NB4 (cell line): Measurements from ENCODE around the gene PAM.

ENCODE experiments used
- MAX ChIP-seq: IDR thresholded peaks from 2 replicates; pipeline ENCODE4 v1.6.1; 2011; ENCODE audit warnings: low read depth, low read length
- MYC ChIP-seq: IDR thresholded peaks from 2 replicates; pipeline ENCODE4 v1.6.1; 2011; ENCODE audit warnings: low read depth, low read length
- POLR2A ChIP-seq: IDR thresholded peaks from 2 replicates; pipeline ENCODE4 v1.6.1; 2011; ENCODE audit warnings: mild to moderate bottlenecking; ENCODE audit not compliant: insufficient read length; ENCODE audit errors: extremely low read depth
- TF ChIP-seq, protein P1 (sequence below): IDR thresholded peaks from one replicate; pipeline ENCODE4 v1.5.1; 2012; ENCODE audit warnings: low read depth, low read length

- TF ChIP-seq, protein P1, sequence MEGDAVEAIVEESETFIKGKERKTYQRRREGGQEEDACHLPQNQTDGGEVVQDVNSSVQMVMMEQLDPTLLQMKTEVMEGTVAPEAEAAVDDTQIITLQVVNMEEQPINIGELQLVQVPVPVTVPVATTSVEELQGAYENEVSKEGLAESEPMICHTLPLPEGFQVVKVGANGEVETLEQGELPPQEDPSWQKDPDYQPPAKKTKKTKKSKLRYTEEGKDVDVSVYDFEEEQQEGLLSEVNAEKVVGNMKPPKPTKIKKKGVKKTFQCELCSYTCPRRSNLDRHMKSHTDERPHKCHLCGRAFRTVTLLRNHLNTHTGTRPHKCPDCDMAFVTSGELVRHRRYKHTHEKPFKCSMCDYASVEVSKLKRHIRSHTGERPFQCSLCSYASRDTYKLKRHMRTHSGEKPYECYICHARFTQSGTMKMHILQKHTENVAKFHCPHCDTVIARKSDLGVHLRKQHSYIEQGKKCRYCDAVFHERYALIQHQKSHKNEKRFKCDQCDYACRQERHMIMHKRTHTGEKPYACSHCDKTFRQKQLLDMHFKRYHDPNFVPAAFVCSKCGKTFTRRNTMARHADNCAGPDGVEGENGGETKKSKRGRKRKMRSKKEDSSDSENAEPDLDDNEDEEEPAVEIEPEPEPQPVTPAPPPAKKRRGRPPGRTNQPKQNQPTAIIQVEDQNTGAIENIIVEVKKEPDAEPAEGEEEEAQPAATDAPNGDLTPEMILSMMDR = no peak
- TF ChIP-seq MAX (no peak), POLR2A (no peak), MYC (no peak)
Measured at GRCh38 chr5:102930244-102930643, 175.1 kb downstream of the PAM start.
